Daoy (cell line): ENCODE data around the gene UBE4B. TPM values are rescaled to one million over a fixed set of nuclear protein-coding genes. Genes with fewer than 3 reads are reported as not detected.
"Not testable (repeated sequence)": the region's sequence is repeated elsewhere in the genome, so short reads cannot be mapped to it uniquely, and the experiment has no call there.

Experiments
- DNase-seq: peaks from one replicate; pipeline ENCODE4 v3.0.0-alpha.2; 2015; ENCODE audit warnings: low read depth
- total RNA-seq: library from RNA; depleted of rRNA; stranded (reverse); fragments of >200 nt; shearing (Covaris generic); gene quantifications from 2 replicates; pipeline ENCODE4 v1.2.3, GENCODE V29; 2014

UBE4B gene
- total RNA-seq, 1 experiment from 2014 or later, result 34.4 TPM

DNA sequence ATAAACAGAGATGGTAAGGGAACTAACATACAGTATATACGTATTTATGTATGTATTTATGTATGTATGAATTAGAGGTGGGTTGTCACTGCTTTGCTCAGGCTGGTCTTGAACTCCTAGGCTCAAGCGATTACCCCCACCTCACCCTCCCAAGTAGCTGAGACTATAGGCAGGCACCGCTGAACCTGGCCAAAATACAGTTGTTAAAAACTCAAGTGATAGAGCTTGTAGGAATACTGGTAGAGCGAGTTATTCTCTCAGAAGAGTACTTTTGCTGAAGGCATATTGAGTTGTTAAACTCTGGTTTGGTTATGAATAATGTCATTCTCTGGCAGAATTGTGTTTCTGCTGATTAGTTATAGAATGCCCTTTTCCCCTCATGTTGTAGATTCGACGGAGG, 38.9 kb downstream of the UBE4B start:
- DNase-seq, result no peak

DNA sequence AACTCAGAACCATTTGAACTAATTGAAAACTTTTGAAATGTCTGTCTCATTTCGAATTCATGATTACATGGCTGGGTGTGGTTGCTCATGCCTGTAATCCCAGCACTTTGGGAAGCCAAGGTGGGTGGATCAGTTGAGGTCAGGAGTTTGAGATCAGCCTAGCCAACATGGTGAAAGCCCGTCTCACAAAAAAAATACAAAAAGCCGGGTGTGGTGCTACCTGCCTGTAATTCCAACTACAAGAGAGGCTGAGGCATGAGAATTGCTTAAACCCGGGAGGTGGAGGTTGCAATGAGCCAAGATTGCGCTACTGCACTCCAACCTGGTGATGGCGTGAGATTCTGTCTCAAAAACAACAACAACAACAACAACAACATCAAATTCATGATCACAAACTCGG, 40.6 kb downstream of the UBE4B start:
- DNase-seq, result not testable (repeated sequence)

DNA sequence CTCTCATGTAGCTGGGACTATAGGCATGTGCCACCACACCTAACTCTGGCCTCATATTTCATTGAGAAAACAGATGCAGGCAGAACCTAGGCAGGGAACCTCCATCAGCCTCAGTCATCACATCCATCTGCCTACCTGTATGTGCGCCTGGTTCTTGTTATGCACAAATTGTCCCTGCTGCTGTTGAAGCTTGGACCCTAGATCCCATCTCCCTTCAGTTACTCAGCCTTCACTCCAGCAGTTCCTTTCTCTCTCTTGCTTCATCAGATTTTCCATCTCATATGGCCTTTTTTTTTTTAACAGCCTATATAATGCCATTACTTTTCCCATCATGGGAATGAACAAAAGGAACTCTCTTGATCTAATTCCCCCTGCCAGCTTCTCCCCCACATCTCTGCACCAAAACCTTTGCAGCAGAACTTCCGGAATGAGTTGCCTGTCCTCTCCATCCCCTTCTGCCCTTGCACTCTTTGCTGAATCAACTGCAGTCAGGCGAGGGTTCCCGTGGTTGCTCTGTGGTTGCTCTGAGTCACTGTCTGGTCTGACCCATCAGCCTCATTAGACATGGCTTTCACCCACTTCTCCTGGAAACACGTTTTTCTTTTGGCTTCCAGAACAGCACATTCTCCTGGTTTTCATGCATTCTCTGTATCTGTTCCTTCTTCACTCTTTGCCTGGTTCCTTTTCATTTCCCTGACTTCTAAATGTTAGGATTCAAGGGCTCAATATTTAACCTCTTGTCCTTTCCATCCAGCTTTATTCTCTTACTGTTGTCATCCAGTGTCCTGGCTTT, 41.5 kb downstream of the UBE4B start:
- DNase-seq, result peak; percentile 97

DNA sequence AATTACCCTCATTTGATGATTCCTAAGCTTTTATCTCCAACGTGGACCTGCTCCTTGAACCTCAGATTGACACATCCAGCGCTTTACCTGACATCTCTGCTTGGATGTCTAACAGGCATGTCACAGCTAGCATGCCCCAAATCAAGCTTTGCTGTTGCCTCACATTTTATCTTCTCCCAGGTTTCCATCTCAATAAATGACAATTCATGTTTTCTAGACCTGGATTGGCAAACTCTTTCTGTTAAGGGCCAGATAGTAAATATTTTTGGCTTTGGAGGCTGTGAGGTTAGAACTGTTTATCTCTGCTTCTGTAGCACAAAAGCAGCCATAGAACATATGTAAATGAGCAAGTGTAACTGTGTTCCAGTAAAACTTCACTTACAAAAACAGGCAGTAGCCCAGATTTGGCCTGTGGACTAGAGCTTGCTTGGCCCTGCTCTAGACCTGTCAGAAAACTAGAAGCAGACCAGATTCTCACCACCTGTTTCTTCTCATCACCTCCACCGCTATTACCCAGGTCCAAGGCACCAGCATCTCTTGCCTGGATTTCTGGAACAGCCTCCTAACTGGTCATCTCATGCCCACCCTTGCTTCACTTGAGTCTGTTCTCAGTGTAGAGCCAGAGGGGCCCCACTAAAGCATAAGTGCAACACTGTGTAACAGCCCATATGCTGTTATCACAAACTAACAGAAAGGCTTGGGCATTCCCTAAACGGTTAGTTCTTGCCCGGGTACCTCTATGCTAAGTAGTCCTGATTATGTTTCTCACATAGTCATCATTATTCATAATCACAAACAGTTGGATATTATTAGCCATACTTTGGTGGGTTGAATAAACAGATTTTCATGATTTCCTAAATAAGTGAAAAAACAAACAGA, 42.3 kb downstream of the UBE4B start:
- peak; percentile 11 for DNase-seq

DNA sequence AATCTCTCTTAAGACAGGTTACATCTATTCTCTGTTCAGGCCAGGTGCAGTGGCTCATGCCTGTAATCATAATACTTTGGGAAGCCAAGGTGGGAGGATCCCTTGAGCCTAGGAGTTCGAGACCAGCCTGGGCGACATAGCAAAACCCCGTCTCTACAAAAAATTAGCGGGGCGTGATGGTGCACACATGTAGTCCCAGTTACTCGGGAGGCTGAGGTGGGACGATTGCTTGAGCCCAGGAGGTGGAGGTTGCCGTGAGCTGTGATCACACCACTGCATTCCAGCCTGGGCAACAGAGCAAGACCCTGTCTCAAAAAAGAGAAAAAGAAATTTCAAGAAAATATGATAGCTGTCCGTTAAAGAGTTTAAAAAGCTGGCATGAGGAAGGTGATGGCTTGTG, 43.0 kb downstream of the UBE4B start:
- no peak for DNase-seq

DNA sequence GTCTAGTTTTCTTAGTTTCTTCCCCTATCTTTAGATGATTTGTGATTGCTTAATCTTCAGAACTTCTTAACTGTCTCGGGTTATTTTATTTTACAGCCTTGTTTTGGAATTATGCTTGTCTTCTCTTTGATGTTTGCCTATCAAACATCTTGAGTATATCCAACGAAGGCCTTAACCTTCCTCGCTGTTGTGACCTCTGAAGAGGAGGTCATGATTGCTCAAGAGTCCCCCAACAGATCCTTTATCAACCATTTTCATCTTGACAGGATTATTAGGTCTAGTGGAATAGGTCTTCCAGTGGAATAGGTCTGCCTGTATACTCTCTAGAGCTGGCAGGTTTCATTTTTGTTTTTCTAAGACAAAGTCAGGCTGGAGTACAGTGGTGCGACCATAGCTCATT, 45.7 kb downstream of the UBE4B start:
- no peak for DNase-seq

DNA sequence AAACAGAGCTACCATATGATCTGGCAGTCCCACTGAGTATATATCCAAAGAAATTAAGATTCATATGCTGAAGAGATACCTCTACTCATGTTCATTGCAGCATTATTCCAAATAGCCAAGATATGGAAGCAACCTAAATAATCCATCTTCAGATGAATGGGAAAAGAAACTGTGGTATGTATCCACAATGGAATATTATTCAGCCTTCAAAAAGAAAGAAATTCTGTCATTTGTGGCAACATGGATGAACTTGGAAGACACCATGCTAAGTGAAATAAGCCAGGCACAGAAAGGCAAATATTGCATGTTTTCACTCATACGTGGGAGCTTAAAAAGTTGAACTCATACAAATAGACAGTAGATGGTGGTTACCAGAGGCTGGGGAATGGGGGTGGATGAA, 47.8 kb downstream of the UBE4B start:
- DNase-seq, result no peak

DNA sequence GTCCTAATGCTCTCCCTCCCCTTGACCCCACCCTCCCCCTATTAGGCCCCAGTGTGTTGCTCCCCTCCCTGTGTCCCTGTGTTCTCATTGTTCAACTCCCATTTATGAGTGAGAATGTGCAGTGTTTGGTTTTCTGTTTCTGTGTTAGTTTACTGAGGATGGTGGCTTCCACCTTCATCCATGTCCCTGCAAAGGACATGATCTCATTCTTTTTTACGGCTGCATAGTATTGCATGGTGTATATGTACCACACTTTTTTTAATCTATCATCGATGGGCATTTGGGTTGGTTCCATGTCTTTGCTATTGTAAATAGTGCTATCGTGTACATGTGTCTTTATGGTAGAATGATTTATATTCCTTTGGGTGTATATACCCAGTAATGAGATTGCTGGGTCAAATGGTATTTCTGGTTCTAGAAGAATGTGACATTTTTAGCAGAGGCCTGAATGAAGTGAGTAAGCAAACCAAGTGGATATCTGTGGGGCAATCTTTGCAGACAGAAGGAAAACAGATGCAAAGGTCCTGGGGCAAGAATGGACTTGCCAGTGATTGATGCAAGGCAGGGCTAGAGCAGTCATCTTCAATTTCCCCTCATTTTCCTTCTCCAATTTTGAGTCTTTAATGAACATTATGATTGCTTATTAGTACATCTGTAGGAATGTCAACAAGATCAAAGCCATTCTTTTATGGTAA, 50.2 kb downstream of the UBE4B start:
- no peak for DNase-seq

DNA sequence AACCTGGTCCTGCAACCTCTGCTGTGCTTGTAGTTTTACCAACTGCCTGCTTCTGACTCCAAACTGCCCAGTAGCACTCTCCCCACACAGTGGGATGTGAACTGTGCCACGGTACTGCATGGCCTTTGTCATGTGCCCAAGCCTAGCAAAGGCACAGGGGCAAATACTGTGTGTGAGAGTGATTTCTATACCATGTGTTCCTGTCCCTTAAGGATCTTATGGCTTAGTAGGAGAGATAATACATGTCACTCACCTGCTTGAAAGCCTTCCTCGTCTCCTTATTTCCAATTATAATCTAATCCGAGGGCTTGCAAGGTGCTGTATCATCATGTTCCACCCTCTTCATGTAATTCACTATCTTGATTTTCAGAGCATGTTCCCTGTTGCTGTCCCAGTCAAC, 51.3 kb downstream of the UBE4B start:
- DNase-seq, result no peak

DNA sequence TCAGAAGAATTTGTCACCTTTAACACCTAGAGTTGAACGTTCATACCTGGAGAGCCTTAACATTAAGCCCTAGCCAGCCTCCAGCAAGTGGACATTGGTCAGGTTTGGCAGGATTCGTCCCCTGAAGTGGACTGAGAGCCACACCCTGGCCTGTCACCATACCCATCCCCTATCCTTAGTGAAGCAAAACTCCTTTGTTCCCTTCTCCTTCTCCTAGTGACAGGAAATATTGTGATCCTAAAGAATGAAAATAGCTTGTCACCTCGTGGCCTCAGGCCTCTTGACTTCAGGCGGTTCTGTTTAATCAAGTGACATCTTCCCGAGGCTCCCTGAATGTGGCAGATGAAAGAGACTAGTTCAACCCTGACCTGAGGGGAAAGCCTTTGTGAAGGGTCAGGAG, 52.3 kb downstream of the UBE4B start:
- no peak for DNase-seq

DNA sequence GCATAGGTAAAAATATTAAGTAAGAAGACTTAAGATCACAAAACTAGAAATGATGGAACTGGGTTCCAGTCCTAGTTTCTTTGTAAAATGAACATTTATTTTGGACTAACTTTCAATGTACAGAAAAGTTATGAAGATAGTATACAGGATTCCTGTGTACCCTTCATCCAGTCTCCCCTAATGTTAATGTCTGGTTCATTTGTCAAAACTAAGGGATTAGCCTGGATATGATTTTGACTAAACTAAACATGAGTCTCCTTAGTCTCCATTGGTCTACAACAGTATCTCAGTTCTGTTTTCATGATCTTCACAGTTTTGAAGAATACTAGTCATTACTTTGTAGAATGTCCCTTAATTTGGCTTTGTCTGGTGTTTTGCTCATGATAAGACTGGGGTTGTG, 54.5 kb downstream of the UBE4B start:
- no peak for DNase-seq

DNA sequence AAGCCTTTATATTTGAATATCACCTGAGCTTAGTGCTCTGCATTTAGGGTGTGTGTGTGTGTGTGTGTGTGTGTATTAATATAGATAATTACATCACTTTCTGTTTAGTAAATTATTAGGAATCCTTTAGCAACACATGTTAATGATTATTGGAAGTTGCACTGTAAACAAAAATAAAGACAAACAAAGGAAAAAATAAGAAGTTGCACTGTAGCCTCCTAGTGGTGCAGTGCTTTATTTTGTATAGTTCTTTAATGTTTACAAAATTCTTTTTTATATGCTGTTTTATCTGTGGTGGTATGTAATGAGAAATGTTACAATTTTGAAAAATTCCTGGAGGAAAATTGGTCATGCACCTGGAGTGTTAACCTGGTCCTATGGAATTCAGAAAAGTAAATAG, 69.2 kb downstream of the UBE4B start:
- no peak for DNase-seq

DNA sequence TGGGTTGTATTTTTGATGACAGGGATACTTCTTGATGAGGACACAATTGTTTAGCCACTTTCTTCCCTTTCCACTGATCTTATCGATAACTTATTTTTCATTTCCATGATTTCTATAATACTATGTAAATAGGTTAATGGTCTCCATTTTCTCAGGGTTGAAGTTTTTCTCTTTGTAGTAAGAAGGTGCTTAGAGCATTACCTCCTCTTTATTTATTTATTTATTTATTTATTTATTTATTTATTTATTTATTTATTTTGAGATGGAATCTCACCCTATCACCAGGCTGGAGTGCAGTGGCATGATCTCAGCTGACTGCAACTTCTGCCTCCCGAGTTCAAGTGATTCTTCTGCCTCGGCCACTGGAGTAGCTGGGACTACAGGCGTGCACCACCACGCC, 70.4 kb downstream of the UBE4B start:
- no peak for DNase-seq

DNA sequence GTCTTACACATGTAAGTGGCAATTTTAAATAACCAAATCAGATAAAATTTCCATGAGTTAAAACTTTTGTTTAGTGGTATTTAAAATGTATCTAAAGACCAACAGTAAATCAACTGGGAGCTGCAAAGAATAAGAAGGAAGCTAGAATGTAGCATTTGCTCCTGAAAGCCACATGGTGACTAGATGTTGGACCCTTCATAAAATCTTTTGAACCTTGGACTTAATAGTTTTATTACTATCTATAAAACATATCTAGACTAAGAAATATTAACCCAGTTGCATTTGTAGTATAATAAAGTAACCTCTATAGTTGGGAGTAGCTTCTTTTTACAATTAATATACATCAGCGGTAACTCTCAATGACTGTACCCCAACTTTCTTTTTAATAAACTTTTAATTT, 72.1 kb downstream of the UBE4B start:
- DNase-seq, result no peak

DNA sequence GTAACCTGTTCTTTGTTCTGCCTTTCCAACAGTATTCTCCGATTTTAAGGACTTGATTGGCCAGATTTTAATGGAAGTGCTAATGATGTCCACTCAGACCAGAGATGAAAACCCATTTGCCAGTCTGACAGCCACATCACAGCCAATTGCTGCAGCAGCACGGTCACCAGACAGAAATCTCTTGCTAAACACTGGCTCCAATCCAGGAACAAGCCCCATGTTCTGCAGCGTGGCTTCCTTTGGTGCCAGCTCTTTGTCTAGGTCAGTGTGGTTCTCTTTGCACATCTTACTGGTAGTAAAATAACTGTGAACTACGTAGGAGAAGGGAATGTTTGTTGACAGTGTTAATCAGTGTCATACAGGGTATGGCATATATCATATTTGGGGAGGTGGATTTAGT, 72.7 kb downstream of the UBE4B start:
- DNase-seq, result peak; percentile 8

DNA sequence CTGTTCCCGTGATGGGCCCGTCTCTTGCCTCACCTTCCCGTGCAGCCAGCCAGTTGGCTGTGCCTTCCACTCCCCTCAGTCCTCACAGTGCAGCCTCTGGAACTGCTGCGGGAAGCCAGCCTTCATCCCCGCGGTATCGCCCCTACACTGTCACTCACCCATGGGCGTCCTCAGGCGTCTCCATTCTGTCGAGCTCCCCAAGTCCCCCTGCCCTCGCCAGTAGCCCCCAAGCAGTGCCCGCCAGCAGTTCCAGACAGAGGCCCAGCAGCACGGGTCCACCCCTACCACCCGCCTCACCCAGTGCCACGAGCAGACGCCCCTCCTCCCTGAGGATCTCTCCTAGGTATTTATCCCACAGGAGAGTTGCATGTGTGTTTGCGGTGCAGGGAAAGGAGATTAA, 73.5 kb downstream of the UBE4B start:
- no peak for DNase-seq

DNA sequence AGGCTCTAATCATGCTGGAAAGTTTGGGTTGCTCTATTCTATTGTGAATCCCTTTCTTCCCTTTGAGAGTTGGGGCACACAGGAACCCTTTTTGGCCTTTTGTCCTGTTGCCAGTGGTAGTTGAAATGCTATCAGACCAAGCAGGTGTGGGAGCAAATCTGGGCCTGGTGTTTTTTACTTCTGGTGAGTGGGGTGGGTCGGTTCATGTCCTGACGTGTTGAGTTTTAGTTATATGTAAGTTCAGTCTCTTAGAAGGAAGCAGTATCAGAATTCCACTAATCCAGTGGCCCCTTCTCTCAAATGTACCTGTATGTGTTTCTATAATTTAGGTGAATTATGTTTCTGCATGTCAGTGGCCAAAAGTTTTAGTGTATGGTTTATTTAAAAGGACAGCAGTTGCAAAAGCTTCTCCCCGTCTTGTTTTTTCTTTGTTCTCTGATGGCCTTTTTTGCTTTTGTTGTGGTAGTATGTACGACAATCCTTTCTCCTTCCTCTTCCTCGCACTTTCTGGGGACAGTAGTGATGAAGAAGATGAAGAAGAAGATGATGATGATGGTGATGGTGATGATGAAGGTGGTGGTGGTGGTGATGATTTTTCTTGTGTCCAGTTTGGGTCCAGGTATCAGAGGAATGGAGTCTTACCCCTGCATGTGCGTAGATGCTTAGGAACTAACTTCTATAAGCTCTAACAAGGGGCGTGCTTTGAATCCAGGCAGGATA, 74.2 kb downstream of the UBE4B start:
- DNase-seq, result no peak

DNA sequence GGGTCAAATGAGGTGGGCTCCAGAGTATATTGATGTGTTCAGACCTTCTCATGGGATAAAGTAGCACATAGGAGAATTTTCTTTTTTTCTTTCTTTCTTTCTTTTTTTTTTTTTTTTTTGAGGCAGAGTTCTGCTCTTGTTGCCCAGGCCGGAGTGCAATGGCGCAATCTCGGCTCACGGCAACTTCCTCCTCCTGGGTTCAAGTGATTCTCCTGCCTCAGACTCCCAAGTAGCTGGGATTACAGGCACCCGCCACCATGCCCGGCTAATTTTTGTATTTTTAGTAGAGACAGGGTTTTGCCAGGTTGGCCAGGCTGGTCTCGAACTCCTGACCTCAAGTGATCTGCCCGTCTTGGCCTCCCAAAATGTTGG, 74.7 kb downstream of the UBE4B start:
- DNase-seq, result not testable (repeated sequence)

DNA sequence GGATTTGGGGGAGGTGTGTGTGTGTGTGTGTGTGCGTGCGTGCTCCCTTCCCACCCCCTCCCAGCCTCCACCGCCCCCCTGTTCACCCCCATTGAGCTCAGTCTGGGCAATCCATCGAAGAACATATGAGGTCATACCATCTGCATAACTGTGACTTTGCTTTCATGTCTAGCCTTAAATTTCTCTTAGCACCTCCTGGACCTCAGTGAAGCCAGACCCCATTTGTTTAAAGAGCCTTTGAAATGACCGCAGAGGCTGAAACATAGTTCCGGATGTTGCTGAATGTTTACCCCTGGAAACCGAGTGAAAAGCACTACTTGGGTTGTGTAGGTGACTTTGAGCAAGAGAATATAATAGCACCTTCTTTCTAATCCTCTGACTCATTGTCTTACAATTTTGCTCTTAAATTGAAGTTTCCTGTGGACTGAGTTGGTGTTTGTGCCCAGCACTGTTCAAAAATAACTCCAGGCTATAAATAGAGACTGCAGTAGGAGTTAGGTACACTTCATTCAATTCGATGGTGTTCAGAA, 75.4 kb downstream of the UBE4B start:
- peak; percentile 77 for DNase-seq

DNA sequence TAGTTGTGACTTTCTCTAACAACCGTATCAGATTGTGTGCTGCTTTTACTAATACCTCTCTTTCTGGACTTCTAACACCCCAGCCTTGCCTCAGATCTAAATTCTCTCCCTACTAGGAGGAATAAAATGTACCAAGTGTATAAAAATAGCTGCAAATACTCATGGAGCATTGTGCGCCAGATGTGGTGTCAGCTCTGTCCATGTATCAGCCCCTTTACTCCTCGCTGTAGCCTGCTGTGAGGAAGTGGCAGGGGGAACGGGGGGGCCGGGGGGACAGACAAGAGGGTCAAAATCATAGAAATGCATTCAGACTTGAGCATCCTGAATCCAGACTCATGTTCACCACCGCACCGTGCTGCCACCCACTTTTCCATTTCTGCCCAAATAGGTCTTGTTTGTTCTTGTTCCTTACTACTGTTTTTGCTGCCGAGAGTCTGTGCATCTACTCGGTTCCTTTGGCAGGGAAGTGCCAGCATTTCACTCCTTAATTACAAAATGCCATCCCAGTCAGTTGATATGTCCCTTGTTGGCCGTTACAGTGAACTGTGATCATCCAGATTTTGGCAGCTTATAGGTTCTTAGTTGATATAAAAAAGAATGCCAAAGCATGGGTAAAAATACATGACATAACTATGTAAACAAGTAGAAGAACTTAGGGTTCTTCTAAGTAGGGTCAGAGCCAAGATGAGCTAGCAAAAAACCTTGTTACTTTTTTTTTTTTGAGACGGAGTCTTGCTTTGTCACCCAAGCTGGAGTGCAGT, 76.4 kb downstream of the UBE4B start:
- DNase-seq, result no peak

DNA sequence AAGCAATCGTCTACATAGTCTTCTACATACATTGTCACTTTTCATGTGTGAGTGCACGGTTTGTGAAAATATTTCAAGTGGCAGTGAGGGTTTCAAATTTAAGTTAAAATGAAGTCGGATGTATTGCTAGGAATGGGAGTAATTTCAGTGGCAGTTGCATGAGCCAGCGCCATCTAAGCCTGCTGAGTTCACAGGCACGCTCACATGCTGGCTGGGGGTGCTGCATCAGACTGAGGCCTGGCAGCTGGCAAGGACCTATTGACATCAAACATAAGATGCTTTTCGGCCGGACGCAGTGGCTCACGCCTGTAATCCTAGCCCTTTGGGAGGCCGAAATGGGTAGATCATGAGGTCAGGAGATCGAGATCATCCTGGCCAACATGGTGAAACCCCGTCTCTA, 80.7 kb downstream of the UBE4B start:
- no peak for DNase-seq
